SK-N-SH treated with all-trans-retinoic acid at 6 μM for 48 hours (cell line): ENCODE data around the gene GSG1L.
"Not testable (repeated sequence)": the region's sequence is repeated elsewhere in the genome, so short reads cannot be mapped to it uniquely, and the experiment has no call there.

Source experiments
- ARNTL ChIP-seq: fragments of 450-650 bp; formaldehyde crosslinking; IDR thresholded peaks from 2 replicates; pipeline ENCODE4 v1.5.0; 2020; ENCODE audit warnings: low read depth, mild to moderate bottlenecking, moderate library complexity, borderline replicate concordance
- CSDC2 ChIP-seq: fragments of 250-450 bp; sonication (Bioruptor Pico); IDR thresholded peaks from 2 replicates; pipeline ENCODE4 v1.5.0; 2020; ENCODE audit warnings: mild to moderate bottlenecking, moderate library complexity
- OSR1 ChIP-seq: fragments of 250-450 bp; sonication (Bioruptor Pico); IDR thresholded peaks from 2 replicates; pipeline ENCODE4 v1.8.0; 2022; ENCODE audit warnings: moderate library complexity, mild to moderate bottlenecking, inconsistent platforms
- POU6F1 ChIP-seq: fragments of 250-450 bp; sonication (Bioruptor Pico); IDR thresholded peaks from 2 replicates; pipeline ENCODE4 v1.8.0; 2021; ENCODE audit warnings: low read depth, mild to moderate bottlenecking, moderate library complexity, borderline replicate concordance
- RARB ChIP-seq: fragments of 250-450 bp; sonication (Bioruptor Pico); IDR thresholded peaks from 2 replicates; pipeline ENCODE4 v1.8.0; 2021; ENCODE audit warnings: mild to moderate bottlenecking, moderate library complexity
- TOX ChIP-seq: fragments of 250-450 bp; sonication (Bioruptor Pico); IDR thresholded peaks from 2 replicates; pipeline ENCODE4 v1.8.0; 2021; ENCODE audit warnings: mild to moderate bottlenecking, moderate library complexity, borderline replicate concordance
- TSHZ2 ChIP-seq: fragments of 250-450 bp; sonication (Bioruptor Pico); IDR thresholded peaks from 2 replicates; pipeline ENCODE4 v1.5.0; 2020; ENCODE audit warnings: mild to moderate bottlenecking, moderate library complexity
- ZC3H10 ChIP-seq: fragments of 250-450 bp; sonication (Bioruptor Pico); IDR thresholded peaks from 2 replicates; pipeline ENCODE4 v1.5.1; 2021; ENCODE audit warnings: mild to moderate bottlenecking, moderate library complexity
- ZFP30 ChIP-seq: fragments of 450-650 bp; formaldehyde crosslinking; IDR thresholded peaks from 2 replicates; pipeline ENCODE4 v1.5.0; 2022; ENCODE audit warnings: mild to moderate bottlenecking, moderate library complexity
- ZNF8 ChIP-seq: fragments of 450-650 bp; formaldehyde crosslinking; IDR thresholded peaks from 2 replicates; pipeline ENCODE4 v1.5.0; 2020; ENCODE audit warnings: mild to moderate bottlenecking, moderate library complexity
- TF ChIP-seq, protein P1 (sequence below): fragments of 250-450 bp; sonication (Bioruptor Pico); IDR thresholded peaks from 2 replicates; pipeline ENCODE4 v1.8.0; 2020; ENCODE audit warnings: mild to moderate bottlenecking, moderate library complexity, borderline replicate concordance

GRCh38 chr16:27942071-27942470 lies 121.4 kb downstream of the GSG1L start:
- not testable (repeated sequence) for TF ChIP-seq ZC3H10; OSR1 (CRISPR knock-in tag); ZFP30 (CRISPR knock-in tag); RARB (CRISPR knock-in tag); ARNTL (CRISPR knock-in tag); TSHZ2 (CRISPR knock-in tag); POU6F1 (CRISPR knock-in tag); CSDC2 (CRISPR knock-in tag); TOX (CRISPR knock-in tag); ZNF8
- TF ChIP-seq, protein P1, sequence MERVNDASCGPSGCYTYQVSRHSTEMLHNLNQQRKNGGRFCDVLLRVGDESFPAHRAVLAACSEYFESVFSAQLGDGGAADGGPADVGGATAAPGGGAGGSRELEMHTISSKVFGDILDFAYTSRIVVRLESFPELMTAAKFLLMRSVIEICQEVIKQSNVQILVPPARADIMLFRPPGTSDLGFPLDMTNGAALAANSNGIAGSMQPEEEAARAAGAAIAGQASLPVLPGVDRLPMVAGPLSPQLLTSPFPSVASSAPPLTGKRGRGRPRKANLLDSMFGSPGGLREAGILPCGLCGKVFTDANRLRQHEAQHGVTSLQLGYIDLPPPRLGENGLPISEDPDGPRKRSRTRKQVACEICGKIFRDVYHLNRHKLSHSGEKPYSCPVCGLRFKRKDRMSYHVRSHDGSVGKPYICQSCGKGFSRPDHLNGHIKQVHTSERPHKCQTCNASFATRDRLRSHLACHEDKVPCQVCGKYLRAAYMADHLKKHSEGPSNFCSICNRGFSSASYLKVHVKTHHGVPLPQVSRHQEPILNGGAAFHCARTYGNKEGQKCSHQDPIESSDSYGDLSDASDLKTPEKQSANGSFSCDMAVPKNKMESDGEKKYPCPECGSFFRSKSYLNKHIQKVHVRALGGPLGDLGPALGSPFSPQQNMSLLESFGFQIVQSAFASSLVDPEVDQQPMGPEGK (CRISPR knock-in tag), result not testable (repeated sequence)
